ENCODE results near the gene KRTCAP3.

- TF ChIP-seq CTCF (IDR thresholded peaks at IDR 0.05) (no peak), POLR2A (IDR thresholded peaks at IDR 0.05) (no peak)
Measured at GRCh38 chr2:27442920-27443282, 720 bp downstream of the KRTCAP3 start.
